ENCODE results near the gene GLYAT. TPM values are rescaled to one million over a fixed set of nuclear protein-coding genes. Genes with fewer than 3 reads are reported as not detected.

The GLYAT gene
- total and polyA plus RNA-seq, 2 experiments from 2014 or later: 0.10 TPM; not detected in 1

- Histone ChIP-seq H3K79me2 (replicated peaks; ENCODE audit: insufficient read depth) (no peaks in the 10 kb centered on the region), H3K4me2 (no peak overlapping the region), H4K20me1 (replicated peaks; ENCODE audit: insufficient read depth) (no peaks in the 10 kb centered on the region), H3F3A (replicated peaks; ENCODE audit: low read depth) (no peaks in the 10 kb centered on the region), H3K4me3 (no peak overlapping the region), H3K27me3 (ENCODE audit: insufficient read depth) (no peaks in the 10 kb centered on the region), H3K4me1 (ENCODE audit: insufficient read depth) (no peaks in the 10 kb centered on the region), H3K36me3 (ENCODE audit: insufficient read depth) (no peaks in the 10 kb centered on the region), H3K27ac (ENCODE audit: low read depth) (no peak overlapping the region), H3K9me2 (ENCODE audit: insufficient read depth) (0 out of 2 replicates have a peak, but pooled peaks cover 6% of the 10 kb centered on the region), H2AFZ (no peak overlapping the region)
- DNase-seq (ENCODE audit: low spot score) (no peak), ATAC-seq (no peak)
- peaks cover 2% of the 10 kb centered on the region for H3K27me3 Mint-ChIP-seq (ENCODE audit: insufficient read depth, low read depth, poor library complexity)
- peaks cover 5% of the 10 kb centered on the region; the same call in 1 of the 3 replicates for H3K36me3 Mint-ChIP-seq (ENCODE audit: low read depth)
- TF ChIP-seq ZNF331 (CRISPR knock-in tag; IDR thresholded peaks at IDR 0.05; ENCODE audit: low read depth) (no peak), ETS1 (IDR thresholded peaks at IDR 0.05) (no peak), NANOG (IDR thresholded peaks at IDR 0.05; ENCODE audit: borderline replicate concordance) (no peak), ZNF114 (CRISPR knock-in tag; IDR thresholded peaks at IDR 0.05) (no peak), STAT1 (IDR thresholded peaks at IDR 0.05; ENCODE audit: unreplicated experiment) (no peak), POLR2AphosphoS5 (IDR thresholded peaks at IDR 0.05; ENCODE audit: low read depth) (no peak), CREB1 (CRISPR knock-in tag; IDR thresholded peaks at IDR 0.05; ENCODE audit: low read depth) (no peak), JUNB (IDR thresholded peaks at IDR 0.05; ENCODE audit: unreplicated experiment) (no peak), EZH2phosphoT487 (IDR thresholded peaks at IDR 0.05; ENCODE audit: unreplicated experiment) (no peak), EZH2 (IDR thresholded peaks at IDR 0.05; ENCODE audit: low read depth, unreplicated experiment) (no peak)
- TF ChIP-seq, protein P1, sequence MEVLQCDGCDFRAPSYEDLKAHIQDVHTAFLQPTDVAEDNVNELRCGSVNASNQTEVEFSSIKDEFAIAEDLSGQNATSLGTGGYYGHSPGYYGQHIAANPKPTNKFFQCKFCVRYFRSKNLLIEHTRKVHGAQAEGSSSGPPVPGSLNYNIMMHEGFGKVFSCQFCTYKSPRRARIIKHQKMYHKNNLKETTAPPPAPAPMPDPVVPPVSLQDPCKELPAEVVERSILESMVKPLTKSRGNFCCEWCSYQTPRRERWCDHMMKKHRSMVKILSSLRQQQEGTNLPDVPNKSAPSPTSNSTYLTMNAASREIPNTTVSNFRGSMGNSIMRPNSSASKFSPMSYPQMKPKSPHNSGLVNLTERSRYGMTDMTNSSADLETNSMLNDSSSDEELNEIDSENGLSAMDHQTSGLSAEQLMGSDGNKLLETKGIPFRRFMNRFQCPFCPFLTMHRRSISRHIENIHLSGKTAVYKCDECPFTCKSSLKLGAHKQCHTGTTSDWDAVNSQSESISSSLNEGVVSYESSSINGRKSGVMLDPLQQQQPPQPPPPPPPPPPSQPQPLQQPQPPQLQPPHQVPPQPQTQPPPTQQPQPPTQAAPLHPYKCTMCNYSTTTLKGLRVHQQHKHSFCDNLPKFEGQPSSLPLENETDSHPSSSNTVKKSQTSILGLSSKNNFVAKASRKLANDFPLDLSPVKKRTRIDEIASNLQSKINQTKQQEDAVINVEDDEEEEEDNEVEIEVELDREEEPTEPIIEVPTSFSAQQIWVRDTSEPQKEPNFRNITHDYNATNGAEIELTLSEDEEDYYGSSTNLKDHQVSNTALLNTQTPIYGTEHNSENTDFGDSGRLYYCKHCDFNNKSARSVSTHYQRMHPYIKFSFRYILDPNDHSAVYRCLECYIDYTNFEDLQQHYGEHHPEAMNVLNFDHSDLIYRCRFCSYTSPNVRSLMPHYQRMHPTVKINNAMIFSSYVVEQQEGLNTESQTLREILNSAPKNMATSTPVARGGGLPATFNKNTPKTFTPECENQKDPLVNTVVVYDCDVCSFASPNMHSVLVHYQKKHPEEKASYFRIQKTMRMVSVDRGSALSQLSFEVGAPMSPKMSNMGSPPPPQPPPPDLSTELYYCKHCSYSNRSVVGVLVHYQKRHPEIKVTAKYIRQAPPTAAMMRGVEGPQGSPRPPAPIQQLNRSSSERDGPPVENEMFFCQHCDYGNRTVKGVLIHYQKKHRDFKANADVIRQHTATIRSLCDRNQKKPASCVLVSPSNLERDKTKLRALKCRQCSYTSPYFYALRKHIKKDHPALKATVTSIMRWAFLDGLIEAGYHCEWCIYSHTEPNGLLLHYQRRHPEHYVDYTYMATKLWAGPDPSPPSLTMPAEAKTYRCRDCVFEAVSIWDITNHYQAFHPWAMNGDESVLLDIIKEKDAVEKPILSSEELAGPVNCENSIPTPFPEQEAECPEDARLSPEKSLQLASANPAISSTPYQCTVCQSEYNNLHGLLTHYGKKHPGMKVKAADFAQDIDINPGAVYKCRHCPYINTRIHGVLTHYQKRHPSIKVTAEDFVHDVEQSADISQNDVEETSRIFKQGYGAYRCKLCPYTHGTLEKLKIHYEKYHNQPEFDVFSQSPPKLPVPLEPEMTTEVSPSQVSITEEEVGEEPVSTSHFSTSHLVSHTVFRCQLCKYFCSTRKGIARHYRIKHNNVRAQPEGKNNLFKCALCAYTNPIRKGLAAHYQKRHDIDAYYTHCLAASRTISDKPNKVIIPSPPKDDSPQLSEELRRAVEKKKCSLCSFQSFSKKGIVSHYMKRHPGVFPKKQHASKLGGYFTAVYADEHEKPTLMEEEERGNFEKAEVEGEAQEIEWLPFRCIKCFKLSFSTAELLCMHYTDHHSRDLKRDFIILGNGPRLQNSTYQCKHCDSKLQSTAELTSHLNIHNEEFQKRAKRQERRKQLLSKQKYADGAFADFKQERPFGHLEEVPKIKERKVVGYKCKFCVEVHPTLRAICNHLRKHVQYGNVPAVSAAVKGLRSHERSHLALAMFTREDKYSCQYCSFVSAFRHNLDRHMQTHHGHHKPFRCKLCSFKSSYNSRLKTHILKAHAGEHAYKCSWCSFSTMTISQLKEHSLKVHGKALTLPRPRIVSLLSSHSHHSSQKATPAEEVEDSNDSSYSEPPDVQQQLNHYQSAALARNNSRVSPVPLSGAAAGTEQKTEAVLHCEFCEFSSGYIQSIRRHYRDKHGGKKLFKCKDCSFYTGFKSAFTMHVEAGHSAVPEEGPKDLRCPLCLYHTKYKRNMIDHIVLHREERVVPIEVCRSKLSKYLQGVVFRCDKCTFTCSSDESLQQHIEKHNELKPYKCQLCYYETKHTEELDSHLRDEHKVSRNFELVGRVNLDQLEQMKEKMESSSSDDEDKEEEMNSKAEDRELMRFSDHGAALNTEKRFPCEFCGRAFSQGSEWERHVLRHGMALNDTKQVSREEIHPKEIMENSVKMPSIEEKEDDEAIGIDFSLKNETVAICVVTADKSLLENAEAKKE (CRISPR knock-in tag; IDR thresholded peaks at IDR 0.05): no peak
- TF ChIP-seq, protein P2, sequence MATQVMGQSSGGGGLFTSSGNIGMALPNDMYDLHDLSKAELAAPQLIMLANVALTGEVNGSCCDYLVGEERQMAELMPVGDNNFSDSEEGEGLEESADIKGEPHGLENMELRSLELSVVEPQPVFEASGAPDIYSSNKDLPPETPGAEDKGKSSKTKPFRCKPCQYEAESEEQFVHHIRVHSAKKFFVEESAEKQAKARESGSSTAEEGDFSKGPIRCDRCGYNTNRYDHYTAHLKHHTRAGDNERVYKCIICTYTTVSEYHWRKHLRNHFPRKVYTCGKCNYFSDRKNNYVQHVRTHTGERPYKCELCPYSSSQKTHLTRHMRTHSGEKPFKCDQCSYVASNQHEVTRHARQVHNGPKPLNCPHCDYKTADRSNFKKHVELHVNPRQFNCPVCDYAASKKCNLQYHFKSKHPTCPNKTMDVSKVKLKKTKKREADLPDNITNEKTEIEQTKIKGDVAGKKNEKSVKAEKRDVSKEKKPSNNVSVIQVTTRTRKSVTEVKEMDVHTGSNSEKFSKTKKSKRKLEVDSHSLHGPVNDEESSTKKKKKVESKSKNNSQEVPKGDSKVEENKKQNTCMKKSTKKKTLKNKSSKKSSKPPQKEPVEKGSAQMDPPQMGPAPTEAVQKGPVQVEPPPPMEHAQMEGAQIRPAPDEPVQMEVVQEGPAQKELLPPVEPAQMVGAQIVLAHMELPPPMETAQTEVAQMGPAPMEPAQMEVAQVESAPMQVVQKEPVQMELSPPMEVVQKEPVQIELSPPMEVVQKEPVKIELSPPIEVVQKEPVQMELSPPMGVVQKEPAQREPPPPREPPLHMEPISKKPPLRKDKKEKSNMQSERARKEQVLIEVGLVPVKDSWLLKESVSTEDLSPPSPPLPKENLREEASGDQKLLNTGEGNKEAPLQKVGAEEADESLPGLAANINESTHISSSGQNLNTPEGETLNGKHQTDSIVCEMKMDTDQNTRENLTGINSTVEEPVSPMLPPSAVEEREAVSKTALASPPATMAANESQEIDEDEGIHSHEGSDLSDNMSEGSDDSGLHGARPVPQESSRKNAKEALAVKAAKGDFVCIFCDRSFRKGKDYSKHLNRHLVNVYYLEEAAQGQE (IDR thresholded peaks at IDR 0.05; ENCODE audit: unreplicated experiment): no peak
- TF ChIP-seq, protein P3, sequence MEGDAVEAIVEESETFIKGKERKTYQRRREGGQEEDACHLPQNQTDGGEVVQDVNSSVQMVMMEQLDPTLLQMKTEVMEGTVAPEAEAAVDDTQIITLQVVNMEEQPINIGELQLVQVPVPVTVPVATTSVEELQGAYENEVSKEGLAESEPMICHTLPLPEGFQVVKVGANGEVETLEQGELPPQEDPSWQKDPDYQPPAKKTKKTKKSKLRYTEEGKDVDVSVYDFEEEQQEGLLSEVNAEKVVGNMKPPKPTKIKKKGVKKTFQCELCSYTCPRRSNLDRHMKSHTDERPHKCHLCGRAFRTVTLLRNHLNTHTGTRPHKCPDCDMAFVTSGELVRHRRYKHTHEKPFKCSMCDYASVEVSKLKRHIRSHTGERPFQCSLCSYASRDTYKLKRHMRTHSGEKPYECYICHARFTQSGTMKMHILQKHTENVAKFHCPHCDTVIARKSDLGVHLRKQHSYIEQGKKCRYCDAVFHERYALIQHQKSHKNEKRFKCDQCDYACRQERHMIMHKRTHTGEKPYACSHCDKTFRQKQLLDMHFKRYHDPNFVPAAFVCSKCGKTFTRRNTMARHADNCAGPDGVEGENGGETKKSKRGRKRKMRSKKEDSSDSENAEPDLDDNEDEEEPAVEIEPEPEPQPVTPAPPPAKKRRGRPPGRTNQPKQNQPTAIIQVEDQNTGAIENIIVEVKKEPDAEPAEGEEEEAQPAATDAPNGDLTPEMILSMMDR (conservative IDR thresholded peaks at IDR 0.05; ENCODE audit: low read depth in 2 of 2): no peak
- no peaks in the 10 kb centered on the region for H3K4me1 Mint-ChIP-seq
- H3K27ac Mint-ChIP-seq: no peak overlapping the region
- no peak overlapping the region for H3K4me3 Mint-ChIP-seq
- H3K9me3 Mint-ChIP-seq: peaks cover 76% of the 10 kb centered on the region
Observed at GRCh38 chr11:58771458-58771855, 39.7 kb upstream of the GLYAT start.

Data from GM23338 (cell line).